AG04449 (cell line): ENCODE results near the gene GPR151.
A peak's percentile ranks its signal among the peaks of the same experiment; 100 is the strongest.

ENCODE experiments used
- CTCF ChIA-PET: fragments of 350-600 bp; formaldehyde crosslinking; extraction: SDS; loops from one replicate; lab custom pipeline; 2021; ENCODE audit warnings: antibody characterized with exemption; lab: Yijun Ruan, JAX
- POLR2A ChIA-PET: fragments of 400-600, 350-600 bp; formaldehyde crosslinking; extraction: SDS; loops from one replicate; lab custom pipeline; 2020; ENCODE audit warnings: antibody characterized with exemption, inconsistent platforms; lab: Yijun Ruan, JAX
- DNase-seq: peaks from one replicate; pipeline ENCODE4 v3.0.0-alpha.2; 2010; ENCODE audit warnings: low read depth, low spot score
- H3K4me3 ChIP-seq: 2 replicates; pipeline ENCODE4 v1.5.1; 2011; ENCODE audit warnings: low read depth, mild to moderate bottlenecking, control low read depth, low read length
- CTCF ChIP-seq: IDR thresholded peaks from one replicate; pipeline ENCODE4 v1.5.1; 2011; ENCODE audit warnings: mild to moderate bottlenecking, moderate library complexity, low read length, control low read depth, inconsistent platforms; ENCODE audit not compliant: insufficient read depth; ENCODE audit errors: missing control alignments

The GPR151 gene

GRCh38 chr5:146540414-146540813, 24.4 kb upstream of the GPR151 start:
- no peak for TF ChIP-seq CTCF
- ChIA-PET POLR2A (no interaction called here), CTCF (interaction anchor here (0.9 to 6.6 kb wide), 5 partner anchors 9 to 819 kb away, joined by 3 to 175 read pairs (median 4); no protein-coding TSS in a partner anchor)
- DNase-seq: no peak
- no peak overlapping the region for H3K4me3 ChIP-seq

GRCh38 chr5:146539973-146540372, 24.0 kb upstream of the GPR151 start:
- POLR2A ChIA-PET: no interaction called here
- TF ChIP-seq CTCF: no peak
- DNase-seq: no peak
- H3K4me3 ChIP-seq: no peak overlapping the region
- CTCF ChIA-PET: interaction anchor here (0.9 to 6.6 kb wide), 5 partner anchors 8 to 819 kb away, joined by 3 to 175 read pairs (median 4); no protein-coding TSS in a partner anchor

GRCh38 chr5:146538432-146538831, 22.4 kb upstream of the GPR151 start:
- DNase-seq: no peak
- POLR2A ChIA-PET: no interaction called here
- CTCF ChIA-PET: interaction anchor here (0.7 to 6.6 kb wide), 9 partner anchors 14 to 686 kb away, joined by 3 to 175 read pairs (median 3); no protein-coding TSS in a partner anchor
- TF ChIP-seq CTCF: no peak
- no peak overlapping the region for H3K4me3 ChIP-seq

GRCh38 chr5:146533882-146534281, 17.9 kb upstream of the GPR151 start:
- ChIA-PET CTCF (interaction anchor here (0.6 to 6.9 kb wide), 22 partner anchors 9 to 1045 kb away, joined by 3 to 214 read pairs (median 4); partner anchors contain the start of genes GPR151 and TCERG1), POLR2A (no interaction called here)
- no peak for TF ChIP-seq CTCF
- DNase-seq: no peak
- no peak overlapping the region for H3K4me3 ChIP-seq

GRCh38 chr5:146533260-146533857, 17.4 kb upstream of the GPR151 start:
- ChIA-PET CTCF (interaction anchor here (0.6 to 6.9 kb wide), 22 partner anchors 9 to 1045 kb away, joined by 3 to 214 read pairs (median 4); partner anchors contain the start of genes GPR151 and TCERG1), POLR2A (interaction anchor here (0.6 kb wide), 1 partner anchor 404 kb away, joined by 3 read pairs; no protein-coding TSS in a partner anchor)
- peak; percentile 82 for TF ChIP-seq CTCF
- H3K4me3 ChIP-seq: no peak overlapping the region
- no peak for DNase-seq

GRCh38 chr5:146529984-146530383, 14.0 kb upstream of the GPR151 start:
- no peak for DNase-seq
- ChIA-PET CTCF (interaction anchor here (4.6 to 6.9 kb wide), 4 partner anchors 10 to 659 kb away, joined by 31 to 214 read pairs (median 83); no protein-coding TSS in a partner anchor), POLR2A (no interaction called here)
- no peak for TF ChIP-seq CTCF
- H3K4me3 ChIP-seq: no peak overlapping the region
